ENCODE data around the gene TMEM117. TPM values are rescaled to one million over a fixed set of nuclear protein-coding genes. Genes with fewer than 3 reads are reported as not detected.
"Not testable (repeated sequence)": the region's sequence is repeated elsewhere in the genome, so short reads cannot be mapped to it uniquely, and the experiment has no call there.

TMEM117 gene
- total RNA-seq, 1 donor from 2014 or later = not detected

DNA sequence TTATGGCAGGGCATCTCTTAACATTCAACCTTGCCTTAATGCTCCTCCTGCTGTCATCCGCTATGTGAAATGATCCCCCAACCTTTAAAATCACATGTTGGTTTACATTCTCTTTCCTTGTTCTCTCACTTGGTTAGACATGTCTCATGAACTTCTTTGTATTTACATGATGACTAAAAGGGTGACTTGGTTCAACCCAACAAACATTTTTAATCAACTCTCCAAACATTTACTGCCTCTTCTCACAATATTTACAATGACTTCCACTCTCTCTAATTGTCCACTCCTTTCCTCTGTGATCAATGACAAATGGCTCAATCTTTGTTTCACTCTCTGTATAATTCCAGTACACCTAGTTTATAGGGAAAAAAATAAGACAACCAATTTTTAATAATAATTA lies 534.1 kb downstream of the TMEM117 start:
- no peaks in the 10 kb centered on the region for H3K4me1 Mint-ChIP-seq (ENCODE audit: low read depth, unreplicated experiment)
- TF ChIP-seq, protein P1, sequence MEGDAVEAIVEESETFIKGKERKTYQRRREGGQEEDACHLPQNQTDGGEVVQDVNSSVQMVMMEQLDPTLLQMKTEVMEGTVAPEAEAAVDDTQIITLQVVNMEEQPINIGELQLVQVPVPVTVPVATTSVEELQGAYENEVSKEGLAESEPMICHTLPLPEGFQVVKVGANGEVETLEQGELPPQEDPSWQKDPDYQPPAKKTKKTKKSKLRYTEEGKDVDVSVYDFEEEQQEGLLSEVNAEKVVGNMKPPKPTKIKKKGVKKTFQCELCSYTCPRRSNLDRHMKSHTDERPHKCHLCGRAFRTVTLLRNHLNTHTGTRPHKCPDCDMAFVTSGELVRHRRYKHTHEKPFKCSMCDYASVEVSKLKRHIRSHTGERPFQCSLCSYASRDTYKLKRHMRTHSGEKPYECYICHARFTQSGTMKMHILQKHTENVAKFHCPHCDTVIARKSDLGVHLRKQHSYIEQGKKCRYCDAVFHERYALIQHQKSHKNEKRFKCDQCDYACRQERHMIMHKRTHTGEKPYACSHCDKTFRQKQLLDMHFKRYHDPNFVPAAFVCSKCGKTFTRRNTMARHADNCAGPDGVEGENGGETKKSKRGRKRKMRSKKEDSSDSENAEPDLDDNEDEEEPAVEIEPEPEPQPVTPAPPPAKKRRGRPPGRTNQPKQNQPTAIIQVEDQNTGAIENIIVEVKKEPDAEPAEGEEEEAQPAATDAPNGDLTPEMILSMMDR (IDR thresholded peaks at IDR 0.05; ENCODE audit: partially characterized antibody, unreplicated experiment) = no peak
- H3K27ac Mint-ChIP-seq (ENCODE audit: unreplicated experiment) = no peak overlapping the region
- no peak for DNase-seq
- no peaks in the 10 kb centered on the region for H3K36me3 Mint-ChIP-seq (ENCODE audit: unreplicated experiment)
- no peaks in the 10 kb centered on the region for H3K27me3 Mint-ChIP-seq (ENCODE audit: unreplicated experiment)
- H3K9me3 Mint-ChIP-seq (ENCODE audit: unreplicated experiment) = no peaks in the 10 kb centered on the region
- H3K4me3 Mint-ChIP-seq (ENCODE audit: unreplicated experiment) = no peak overlapping the region

DNA sequence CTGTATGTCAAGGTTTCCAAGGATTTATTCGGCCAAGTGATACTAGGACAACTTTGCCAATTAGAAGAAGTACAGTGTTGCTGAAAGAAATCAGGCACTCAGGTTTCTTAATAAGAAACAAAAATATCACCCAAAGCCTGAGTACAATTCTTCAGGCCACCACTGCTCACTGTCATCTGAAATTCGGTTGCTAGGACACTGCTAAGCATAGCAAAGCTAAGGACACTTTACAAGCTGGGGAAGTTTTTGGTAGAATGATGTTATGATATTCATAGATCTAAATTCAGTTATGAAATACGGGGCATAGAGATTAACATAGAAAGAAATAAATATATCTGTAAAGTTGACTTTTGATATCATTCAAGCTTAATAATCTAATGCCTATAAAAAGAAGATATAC lies 535.1 kb downstream of the TMEM117 start:
- TF ChIP-seq, protein P1 (IDR thresholded peaks at IDR 0.05; ENCODE audit: partially characterized antibody, unreplicated experiment) = no peak
- no peak for DNase-seq
- Mint-ChIP-seq H3K27ac (ENCODE audit: unreplicated experiment) (no peak overlapping the region), H3K36me3 (ENCODE audit: unreplicated experiment) (no peaks in the 10 kb centered on the region), H3K9me3 (ENCODE audit: unreplicated experiment) (no peaks in the 10 kb centered on the region), H3K4me1 (ENCODE audit: low read depth, unreplicated experiment) (peaks cover 2% of the 10 kb centered on the region), H3K4me3 (ENCODE audit: unreplicated experiment) (no peak overlapping the region), H3K27me3 (ENCODE audit: unreplicated experiment) (no peaks in the 10 kb centered on the region)

DNA sequence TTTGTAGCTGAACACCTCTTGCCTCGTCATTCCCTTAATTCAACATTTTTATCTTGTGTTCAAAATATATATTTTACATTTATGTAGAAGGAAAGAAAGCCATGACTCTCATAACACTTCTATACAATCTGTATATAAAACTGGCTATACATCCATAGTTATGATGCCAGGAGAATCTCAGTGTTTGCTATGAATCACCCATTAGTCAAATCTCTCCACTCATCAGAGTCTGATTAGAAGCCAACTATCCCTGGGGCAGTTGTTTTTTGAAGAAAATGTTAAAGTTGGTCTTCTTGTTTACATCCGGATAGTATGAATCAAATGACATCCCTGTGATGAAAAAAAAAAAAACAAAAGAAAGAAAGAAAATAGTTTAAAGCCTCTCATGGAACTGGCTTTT lies 536.4 kb downstream of the TMEM117 start:
- H3K27me3 Mint-ChIP-seq (ENCODE audit: unreplicated experiment) = no peaks in the 10 kb centered on the region
- H3K36me3 Mint-ChIP-seq (ENCODE audit: unreplicated experiment) = no peaks in the 10 kb centered on the region
- TF ChIP-seq, protein P1 (IDR thresholded peaks at IDR 0.05; ENCODE audit: partially characterized antibody, unreplicated experiment) = no peak
- H3K4me1 Mint-ChIP-seq (ENCODE audit: low read depth, unreplicated experiment) = peaks cover 11% of the 10 kb centered on the region
- DNase-seq = no peak
- H3K27ac Mint-ChIP-seq (ENCODE audit: unreplicated experiment) = no peak overlapping the region
- H3K4me3 Mint-ChIP-seq (ENCODE audit: unreplicated experiment) = no peak overlapping the region
- no peaks in the 10 kb centered on the region for H3K9me3 Mint-ChIP-seq (ENCODE audit: unreplicated experiment)

GRCh38 chr12:44375694-44376093 lies 539.8 kb downstream of the TMEM117 start:
- Mint-ChIP-seq H3K27me3 (ENCODE audit: unreplicated experiment) (peaks cover 5% of the 10 kb centered on the region), H3K4me3 (ENCODE audit: unreplicated experiment) (no peak overlapping the region), H3K4me1 (ENCODE audit: low read depth, unreplicated experiment) (peaks cover 32% of the 10 kb centered on the region), H3K36me3 (ENCODE audit: unreplicated experiment) (no peaks in the 10 kb centered on the region), H3K27ac (ENCODE audit: unreplicated experiment) (no peak overlapping the region), H3K9me3 (ENCODE audit: unreplicated experiment) (peaks cover 4% of the 10 kb centered on the region)
- DNase-seq = no peak
- TF ChIP-seq, protein P1 (IDR thresholded peaks at IDR 0.05; ENCODE audit: partially characterized antibody, unreplicated experiment) = no peak

DNA sequence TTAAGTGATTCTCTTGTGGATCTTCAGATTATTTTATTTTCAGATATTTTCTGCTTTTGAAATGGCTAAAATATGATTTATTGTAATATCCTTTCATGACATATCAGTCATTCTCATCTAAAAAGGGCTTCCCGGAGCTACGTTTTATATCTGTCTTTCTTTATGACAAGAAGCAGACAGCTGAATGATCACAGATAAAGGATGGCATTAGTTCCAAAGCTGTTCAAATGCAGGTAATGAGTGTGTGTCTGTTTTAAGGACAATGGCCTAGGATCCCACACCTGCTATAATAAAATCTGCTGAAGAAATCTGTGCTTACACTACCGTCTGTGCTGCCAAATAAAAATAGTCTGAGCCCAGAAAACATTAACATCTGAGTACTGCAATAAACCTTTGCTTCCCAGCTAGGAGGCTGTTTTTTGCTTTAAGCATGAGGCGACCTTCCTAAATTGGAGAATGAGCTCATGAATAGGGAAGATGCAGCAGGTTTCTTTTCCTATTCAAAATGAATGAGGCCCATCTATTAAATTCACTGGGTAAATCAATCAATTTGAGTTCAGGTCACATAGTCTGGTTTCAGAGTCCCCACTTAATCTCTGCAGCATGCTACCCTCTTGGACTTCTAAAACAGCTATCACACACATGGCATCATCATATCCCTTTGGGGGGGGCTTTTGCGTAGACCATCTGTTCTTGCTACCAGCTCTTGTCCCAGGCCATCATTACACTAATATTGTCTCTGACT lies 541.7 kb downstream of the TMEM117 start:
- peaks cover 6% of the 10 kb centered on the region for H3K9me3 Mint-ChIP-seq (ENCODE audit: unreplicated experiment)
- H3K27ac Mint-ChIP-seq (ENCODE audit: unreplicated experiment) = peak overlapping the region; percentile 84
- DNase-seq = no peak
- peak overlapping the region; percentile 48 for H3K4me3 Mint-ChIP-seq (ENCODE audit: unreplicated experiment)
- H3K4me1 Mint-ChIP-seq (ENCODE audit: low read depth, unreplicated experiment) = peaks cover 44% of the 10 kb centered on the region
- no peaks in the 10 kb centered on the region for H3K36me3 Mint-ChIP-seq (ENCODE audit: unreplicated experiment)
- TF ChIP-seq, protein P1 (IDR thresholded peaks at IDR 0.05; ENCODE audit: partially characterized antibody, unreplicated experiment) = no peak
- peaks cover 5% of the 10 kb centered on the region for H3K27me3 Mint-ChIP-seq (ENCODE audit: unreplicated experiment)

DNA sequence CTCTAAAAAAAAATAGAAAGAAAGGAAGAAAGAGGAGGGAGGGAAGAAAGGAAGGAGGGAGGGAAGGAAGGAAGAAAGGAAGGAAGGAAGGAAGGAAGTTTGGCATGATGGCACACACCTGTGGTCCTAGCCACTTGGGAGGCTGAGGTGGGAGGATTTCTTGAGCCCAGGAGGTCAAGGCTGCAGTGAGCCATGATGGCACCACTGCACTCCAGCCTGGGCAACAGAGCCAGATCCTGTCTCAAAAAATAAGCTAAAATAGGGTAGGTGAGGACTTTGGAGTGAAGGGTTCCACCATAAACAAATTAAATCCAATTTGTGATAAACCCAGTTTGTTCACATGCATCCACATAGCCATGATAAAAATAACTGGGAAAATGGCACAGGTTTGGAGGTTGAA lies 543.2 kb downstream of the TMEM117 start:
- H3K4me3 Mint-ChIP-seq (ENCODE audit: unreplicated experiment); H3K27me3 Mint-ChIP-seq (ENCODE audit: unreplicated experiment); DNase-seq; H3K27ac Mint-ChIP-seq (ENCODE audit: unreplicated experiment); H3K36me3 Mint-ChIP-seq (ENCODE audit: unreplicated experiment); H3K9me3 Mint-ChIP-seq (ENCODE audit: unreplicated experiment): not testable (repeated sequence)
- H3K4me1 Mint-ChIP-seq (ENCODE audit: low read depth, unreplicated experiment) = peaks cover 57% of the 10 kb centered on the region

All from glutamatergic neuron (in vitro differentiated cells).